Karpas-422 (cell line): ENCODE results near the gene ZC3H12D. TPM values are rescaled to one million over a fixed set of nuclear protein-coding genes. Genes with fewer than 3 reads are reported as not detected.
"Not testable (repeated sequence)": the region's sequence is repeated elsewhere in the genome, so short reads cannot be mapped to it uniquely, and the experiment has no call there.

Source experiments
- DNase-seq: peaks from one replicate; pipeline ENCODE4 v3.0.0-alpha.2; 2015
- H2AFZ ChIP-seq: fragments of 200-600 bp; sonication (generic); 2 replicates; pipeline ENCODE4 v1.6.1; 2014; ENCODE audit warnings: antibody characterized with exemption, low read length, mixed read lengths
- H3K27ac ChIP-seq: fragments of 200-600 bp; sonication (generic); 2 replicates; pipeline ENCODE4 v1.5.1; 2014; ENCODE audit warnings: mild to moderate bottlenecking, low read length, moderate library complexity
- H3K27me3 ChIP-seq: fragments of 200-600 bp; sonication (generic); 2 replicates; pipeline ENCODE4 v1.6.1; 2014; ENCODE audit warnings: low read length, mixed read lengths
- H3K36me3 ChIP-seq: fragments of 200-600 bp; sonication (generic); 2 replicates; pipeline ENCODE4 v1.6.1; 2014; ENCODE audit warnings: low read length, mixed read lengths; ENCODE audit not compliant: insufficient read depth
- H3K4me1 ChIP-seq: fragments of 200-600 bp; sonication (generic); 2 replicates; pipeline ENCODE4 v1.6.1; 2014; ENCODE audit warnings: mild to moderate bottlenecking, low read length, mixed read lengths
- H3K4me2 ChIP-seq: fragments of 200-600 bp; sonication (generic); 2 replicates; pipeline ENCODE4 v1.6.1; 2014; ENCODE audit warnings: low read length, low read depth, mild to moderate bottlenecking; ENCODE audit not compliant: poor library complexity, severe bottlenecking
- H3K4me3 ChIP-seq: fragments of 200-600 bp; sonication (generic); 2 replicates; pipeline ENCODE4 v1.5.1; 2014; ENCODE audit warnings: mild to moderate bottlenecking, antibody characterized with exemption, low read length, mixed read lengths
- H3K79me2 ChIP-seq: fragments of 200-600 bp; sonication (generic); 2 replicates; pipeline ENCODE4 v1.6.1; 2014; ENCODE audit warnings: mild to moderate bottlenecking, low read length, mixed read lengths
- H3K9ac ChIP-seq: fragments of 200-600 bp; sonication (generic); 2 replicates; pipeline ENCODE4 v1.6.0; 2014; ENCODE audit warnings: low read length
- H3K9me2 ChIP-seq: fragments of 200-600 bp; sonication (generic), shearing (Covaris generic); replicated peaks from 2 replicates; pipeline ENCODE4 v1.6.0; 2014; ENCODE audit warnings: mild to moderate bottlenecking, low read length, moderate library complexity; ENCODE audit not compliant: insufficient read depth
- H3K9me3 ChIP-seq: fragments of 300-700, 200-600 bp; sonication (generic); 2 replicates; pipeline ENCODE4 v1.6.1; 2014; ENCODE audit warnings: low read length, mixed read lengths
- H4K20me1 ChIP-seq: fragments of 200-600 bp; sonication (generic); 2 replicates; pipeline ENCODE4 v1.6.1; 2014; ENCODE audit warnings: mild to moderate bottlenecking, antibody characterized with exemption, low read length, low read depth; ENCODE audit not compliant: insufficient read depth
- total RNA-seq: library from RNA; depleted of rRNA; stranded (reverse); fragments of >200 nt; shearing (Covaris generic); gene quantifications from 2 replicates; pipeline ENCODE4 v1.2.3, GENCODE V29; 2014; ENCODE audit warnings: low replicate concordance

The ZC3H12D gene
- total RNA-seq, 1 experiment from 2014 or later, result 71.0 TPM

DNA sequence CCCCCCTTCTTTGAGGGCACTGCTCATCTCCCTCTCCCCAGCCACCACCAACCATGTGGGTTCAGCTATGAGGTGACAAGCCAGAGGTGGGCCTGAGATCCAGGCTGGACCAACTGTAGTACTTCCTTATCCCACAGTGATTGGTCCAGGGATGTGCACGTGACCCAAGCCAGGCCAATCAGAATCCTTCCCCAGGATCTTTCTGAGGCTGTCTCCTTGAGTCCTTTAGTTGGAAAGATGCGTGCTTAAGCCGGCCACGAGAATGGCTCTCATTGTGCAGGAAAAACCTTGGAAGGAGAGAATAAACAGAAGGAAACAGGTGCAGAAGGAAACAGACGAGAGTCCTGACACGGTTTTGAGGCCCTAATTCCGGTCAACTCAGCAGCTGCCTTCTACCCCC, 39.2 kb downstream of the ZC3H12D start:
- Histone ChIP-seq H3K36me3 (peaks cover 28% of the 10 kb centered on the region), H3K4me3 (no peak overlapping the region), H3K9me3 (no peaks in the 10 kb centered on the region), H3K9ac (no peak overlapping the region), H3K27ac (no peak overlapping the region), H3K9me2 (no peaks in the 10 kb centered on the region), H3K79me2 (no peaks in the 10 kb centered on the region), H3K4me2 (no peak overlapping the region), H3K27me3 (no peaks in the 10 kb centered on the region), H3K4me1 (peaks cover 4% of the 10 kb centered on the region; the same call in 1 of the 2 replicates), H4K20me1 (no peaks in the 10 kb centered on the region; the same call in 1 of the 2 replicates), H2AFZ (no peak overlapping the region)
- DNase-seq, result peak; percentile 74

DNA sequence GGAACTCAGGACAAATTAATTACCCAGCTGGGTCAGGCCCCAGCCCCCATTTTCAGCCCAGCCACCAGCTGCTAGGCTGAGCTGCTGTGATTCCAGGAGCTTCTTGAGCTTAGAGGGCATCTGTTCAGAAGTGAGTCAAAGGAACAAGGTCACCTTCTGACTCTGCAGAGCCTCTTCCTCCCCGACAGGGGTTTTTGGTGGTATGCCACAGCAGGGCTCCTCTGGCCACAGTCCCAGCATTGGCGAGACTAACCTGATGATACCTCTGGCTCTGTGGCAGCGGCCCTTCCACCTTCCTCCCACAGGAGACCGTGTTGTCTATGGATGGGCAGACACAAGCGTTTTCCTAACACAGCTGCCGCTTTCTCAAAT, 39.7 kb downstream of the ZC3H12D start:
- peaks cover 23% of the 10 kb centered on the region for H3K36me3 ChIP-seq
- H3K79me2 ChIP-seq, result no peaks in the 10 kb centered on the region
- H3K4me1 ChIP-seq, result peaks cover 4% of the 10 kb centered on the region; the same call in 1 of the 2 replicates
- H2AFZ ChIP-seq, result no peak overlapping the region
- no peaks in the 10 kb centered on the region for H3K27me3 ChIP-seq
- no peaks in the 10 kb centered on the region for H3K9me3 ChIP-seq
- no peaks in the 10 kb centered on the region; the same call in 1 of the 2 replicates for H4K20me1 ChIP-seq
- DNase-seq, result no peak
- no peak overlapping the region for H3K27ac ChIP-seq
- no peak overlapping the region for H3K4me3 ChIP-seq
- no peak overlapping the region for H3K9ac ChIP-seq
- no peaks in the 10 kb centered on the region for H3K9me2 ChIP-seq
- no peak overlapping the region for H3K4me2 ChIP-seq

DNA sequence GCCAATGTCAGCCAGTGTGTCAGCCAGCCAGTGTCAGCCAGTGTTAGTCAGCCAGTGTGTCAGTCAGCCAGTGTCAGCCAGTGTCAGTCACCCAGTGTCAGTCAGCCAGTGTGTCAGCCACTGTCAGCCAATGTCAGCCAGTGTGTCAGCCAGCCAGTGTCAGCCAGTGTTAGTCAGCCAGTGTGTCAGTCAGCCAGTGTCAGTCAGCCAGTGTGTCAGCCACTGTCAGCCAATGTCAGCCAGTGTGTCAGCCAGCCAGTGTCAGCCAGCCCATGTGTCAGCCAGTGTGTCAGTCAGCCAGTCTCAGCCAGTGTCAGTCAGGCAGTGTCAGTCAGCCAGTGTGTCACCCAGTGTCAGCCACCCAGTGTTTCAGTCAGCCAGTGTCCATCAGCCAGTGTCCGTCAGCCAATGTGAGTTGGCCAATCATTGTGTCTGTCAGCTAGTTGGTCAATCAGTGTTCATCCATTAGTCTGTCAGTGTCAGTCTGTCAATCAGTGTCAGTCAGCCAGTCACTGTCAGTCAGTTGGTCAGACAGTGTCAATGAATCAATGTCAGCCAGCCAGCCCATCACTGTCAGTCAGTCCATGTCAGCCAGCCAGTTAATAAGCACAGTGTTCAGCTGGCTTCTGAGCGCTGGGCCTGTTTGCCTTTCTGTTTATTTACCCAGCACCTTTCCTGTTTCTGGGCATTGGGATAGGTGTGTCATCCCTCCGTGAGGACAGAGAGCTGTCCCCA, 40.3 kb downstream of the ZC3H12D start:
- H3K36me3 ChIP-seq, result peaks cover 19% of the 10 kb centered on the region
- not testable (repeated sequence) for H3K9me3 ChIP-seq, H3K79me2 ChIP-seq, H3K4me1 ChIP-seq, H4K20me1 ChIP-seq, H3K27ac ChIP-seq, H2AFZ ChIP-seq, H3K4me2 ChIP-seq, H3K4me3 ChIP-seq, H3K27me3 ChIP-seq, H3K9ac ChIP-seq, H3K9me2 ChIP-seq, DNase-seq

DNA sequence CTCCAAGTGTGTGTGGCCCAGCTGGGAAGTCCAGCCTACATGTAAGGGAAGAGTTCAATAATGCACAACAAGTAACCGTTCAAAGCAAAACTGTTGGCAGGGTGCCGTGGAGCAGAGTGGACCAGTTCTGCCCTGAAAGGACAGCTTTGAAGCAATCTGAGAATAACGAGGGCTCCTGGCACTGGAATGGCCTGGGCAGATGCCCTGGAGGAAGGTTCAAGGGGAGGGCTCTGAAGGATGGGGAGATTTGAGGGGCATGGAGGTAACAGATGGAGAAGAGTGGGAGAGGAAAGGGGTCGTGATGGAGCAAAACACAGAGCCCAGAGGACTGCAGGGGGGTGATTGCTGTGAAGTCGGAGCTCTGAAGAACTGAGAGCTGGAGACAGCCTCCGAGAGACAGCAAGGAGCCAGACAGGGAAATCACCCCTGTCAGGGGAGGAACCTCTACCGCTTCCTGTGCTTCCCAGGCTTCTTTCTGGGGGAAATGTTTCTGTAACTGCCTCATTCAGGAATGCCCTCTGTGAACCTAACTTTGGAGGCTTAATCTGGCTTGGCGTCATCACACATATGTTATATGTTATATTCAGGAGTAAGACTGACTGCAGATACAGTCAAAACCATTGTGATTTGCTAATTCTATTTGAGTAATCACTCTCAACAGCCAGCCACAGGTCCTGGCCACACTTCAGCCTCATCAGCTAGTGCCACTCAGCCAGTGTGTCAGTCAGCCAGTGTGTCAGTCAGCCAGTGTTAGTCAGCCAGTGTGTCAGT, 41.2 kb downstream of the ZC3H12D start:
- H3K4me3 ChIP-seq, result no peak overlapping the region
- H2AFZ ChIP-seq, result no peak overlapping the region
- H3K79me2 ChIP-seq, result no peaks in the 10 kb centered on the region
- H3K27me3 ChIP-seq, result no peaks in the 10 kb centered on the region
- DNase-seq, result no peak
- no peaks in the 10 kb centered on the region; the same call in 1 of the 2 replicates for H4K20me1 ChIP-seq
- no peak overlapping the region for H3K4me2 ChIP-seq
- H3K4me1 ChIP-seq, result peaks cover 19% of the 10 kb centered on the region
- peaks cover 15% of the 10 kb centered on the region for H3K36me3 ChIP-seq
- no peak overlapping the region for H3K27ac ChIP-seq
- no peaks in the 10 kb centered on the region for H3K9me2 ChIP-seq
- no peak overlapping the region for H3K9ac ChIP-seq
- H3K9me3 ChIP-seq, result no peaks in the 10 kb centered on the region

DNA sequence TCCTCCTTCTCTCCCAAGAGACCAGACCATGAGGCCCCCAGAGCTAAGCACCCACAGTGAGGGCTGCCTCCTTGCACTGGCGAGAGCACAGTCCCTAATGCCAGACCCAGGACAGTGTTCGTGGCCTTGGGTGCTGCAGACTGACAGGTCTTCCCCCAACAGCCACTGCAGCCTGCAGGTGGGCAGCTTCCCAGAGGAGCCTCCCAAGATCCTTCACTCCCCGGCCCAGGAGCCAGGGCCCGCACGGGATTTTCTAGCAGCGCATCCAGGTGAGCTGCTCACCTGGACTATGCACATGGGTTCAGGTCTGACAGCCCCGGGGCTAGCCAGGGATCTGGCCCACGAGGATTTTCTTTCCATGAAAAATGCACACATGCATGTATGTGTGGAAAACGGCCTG, 43.1 kb downstream of the ZC3H12D start:
- Histone ChIP-seq H3K4me3 (no peak overlapping the region), H3K79me2 (no peaks in the 10 kb centered on the region), H3K4me1 (peaks cover 37% of the 10 kb centered on the region), H3K36me3 (peaks cover 2% of the 10 kb centered on the region; the same call in 1 of the 2 replicates), H3K4me2 (no peak overlapping the region), H3K9me2 (no peaks in the 10 kb centered on the region), H2AFZ (no peak overlapping the region), H3K9ac (no peak overlapping the region), H3K27me3 (no peaks in the 10 kb centered on the region), H3K9me3 (no peaks in the 10 kb centered on the region), H3K27ac (no peak overlapping the region), H4K20me1 (no peaks in the 10 kb centered on the region)
- no peak for DNase-seq

DNA sequence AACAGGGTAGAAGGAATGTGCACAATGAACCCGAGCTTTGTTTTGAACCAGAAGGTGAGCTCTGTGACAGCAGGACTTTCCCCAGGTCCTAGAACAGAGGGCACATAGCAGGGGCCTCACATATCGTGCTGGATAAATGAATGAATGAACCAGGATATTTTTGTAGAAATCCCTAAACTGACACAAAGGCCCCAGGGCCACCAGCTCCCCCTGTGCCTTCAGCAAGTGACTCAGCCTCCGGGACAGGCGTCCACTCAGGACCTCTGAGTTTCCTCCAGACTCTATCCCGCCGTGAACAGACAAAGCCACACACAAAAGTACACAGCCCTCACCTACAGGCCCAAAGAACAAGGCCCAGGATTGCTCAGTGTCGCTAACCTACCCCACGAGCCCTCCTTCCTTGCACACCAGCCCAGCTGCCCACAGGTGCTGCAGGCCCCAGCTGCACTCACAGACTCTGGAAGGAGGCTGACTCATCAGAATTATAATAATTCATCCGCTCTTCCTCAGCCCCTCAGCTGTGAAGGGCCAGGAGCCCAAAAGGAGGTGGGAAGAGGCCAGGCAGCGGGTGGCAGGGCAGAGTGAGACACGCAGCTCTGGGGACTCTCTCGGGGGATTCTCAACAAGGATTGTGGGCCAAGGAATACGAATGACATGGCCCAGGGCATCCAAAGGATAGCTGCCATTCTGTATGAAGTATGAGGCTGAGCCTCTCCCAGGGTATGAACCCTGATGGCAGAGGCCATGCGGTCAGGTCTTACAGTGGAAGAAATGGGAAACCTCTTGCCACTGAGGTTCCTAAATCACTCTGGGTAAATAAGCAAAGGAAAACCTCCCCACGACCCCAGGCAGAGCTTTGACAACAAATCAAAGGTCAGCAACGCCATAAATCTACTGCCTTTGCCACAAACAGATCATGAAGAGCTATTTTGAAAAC, 43.8 kb downstream of the ZC3H12D start:
- no peak for DNase-seq
- no peak overlapping the region for H3K27ac ChIP-seq
- no peaks in the 10 kb centered on the region for H3K79me2 ChIP-seq
- no peak overlapping the region for H3K4me3 ChIP-seq
- H3K4me1 ChIP-seq, result peaks cover 37% of the 10 kb centered on the region
- H3K9me3 ChIP-seq, result no peaks in the 10 kb centered on the region
- no peak overlapping the region for H3K4me2 ChIP-seq
- H4K20me1 ChIP-seq, result no peaks in the 10 kb centered on the region
- no peaks in the 10 kb centered on the region for H3K27me3 ChIP-seq
- H3K9me2 ChIP-seq, result no peaks in the 10 kb centered on the region
- no peak overlapping the region for H3K9ac ChIP-seq
- no peak overlapping the region for H2AFZ ChIP-seq
- no peaks in the 10 kb centered on the region for H3K36me3 ChIP-seq

DNA sequence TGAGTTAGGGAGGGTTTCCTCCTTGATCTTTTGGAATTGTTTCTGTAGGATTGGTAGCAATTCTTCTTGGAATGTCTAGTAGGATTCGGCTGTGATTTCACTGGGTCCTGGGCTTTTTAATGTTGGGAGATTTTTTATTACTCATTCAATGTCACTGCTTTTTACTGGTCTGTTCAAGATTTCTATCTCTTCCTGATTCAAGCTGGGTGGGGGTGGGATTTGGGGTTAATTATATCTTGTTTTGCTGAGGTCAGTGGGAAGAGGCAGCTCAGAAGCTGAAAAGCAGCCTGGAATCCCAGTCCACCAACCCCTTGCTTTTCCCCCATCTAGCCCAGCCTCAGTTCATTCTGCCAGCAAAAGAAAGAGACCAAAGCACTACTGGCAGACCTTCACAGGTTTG, 45.2 kb downstream of the ZC3H12D start:
- Histone ChIP-seq H3K9me3 (no peaks in the 10 kb centered on the region), H3K27ac (no peak overlapping the region), H3K36me3 (no peaks in the 10 kb centered on the region), H3K9ac (no peak overlapping the region), H3K4me3 (no peak overlapping the region), H3K9me2 (no peaks in the 10 kb centered on the region), H4K20me1 (no peaks in the 10 kb centered on the region), H3K4me2 (no peak overlapping the region), H3K79me2 (no peaks in the 10 kb centered on the region), H3K4me1 (peaks cover 37% of the 10 kb centered on the region), H3K27me3 (no peaks in the 10 kb centered on the region), H2AFZ (no peak overlapping the region)
- DNase-seq, result no peak

DNA sequence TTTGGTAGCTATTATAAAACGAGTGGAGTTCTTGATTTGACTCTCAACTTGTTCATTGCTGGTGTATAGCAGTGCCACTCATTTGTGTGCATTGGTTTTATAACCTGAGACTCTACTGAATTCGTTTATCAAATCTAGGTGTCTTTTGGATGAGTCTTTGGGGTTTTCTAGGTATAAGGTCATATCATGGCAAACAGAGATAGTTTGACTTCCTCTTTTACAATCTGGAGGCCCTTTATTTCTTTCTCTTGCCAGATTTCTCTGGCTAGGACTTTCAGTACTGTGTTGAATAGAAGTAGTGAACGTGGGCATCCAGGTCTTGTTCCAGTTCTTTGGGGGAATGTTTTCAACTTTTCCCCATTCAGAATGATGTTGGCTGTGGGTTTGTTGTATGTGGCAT, 46.0 kb downstream of the ZC3H12D start:
- Histone ChIP-seq H3K4me3 (no peak overlapping the region), H3K9ac (no peak overlapping the region), H3K27ac (no peak overlapping the region), H2AFZ (no peak overlapping the region), H3K36me3 (no peaks in the 10 kb centered on the region), H3K79me2 (no peaks in the 10 kb centered on the region), H3K27me3 (no peaks in the 10 kb centered on the region), H4K20me1 (no peaks in the 10 kb centered on the region), H3K9me3 (no peaks in the 10 kb centered on the region), H3K4me2 (no peak overlapping the region), H3K4me1 (peaks cover 37% of the 10 kb centered on the region), H3K9me2 (no peaks in the 10 kb centered on the region)
- DNase-seq, result peak; percentile 59
